ENCODE results near the gene PDZD2.

DNA sequence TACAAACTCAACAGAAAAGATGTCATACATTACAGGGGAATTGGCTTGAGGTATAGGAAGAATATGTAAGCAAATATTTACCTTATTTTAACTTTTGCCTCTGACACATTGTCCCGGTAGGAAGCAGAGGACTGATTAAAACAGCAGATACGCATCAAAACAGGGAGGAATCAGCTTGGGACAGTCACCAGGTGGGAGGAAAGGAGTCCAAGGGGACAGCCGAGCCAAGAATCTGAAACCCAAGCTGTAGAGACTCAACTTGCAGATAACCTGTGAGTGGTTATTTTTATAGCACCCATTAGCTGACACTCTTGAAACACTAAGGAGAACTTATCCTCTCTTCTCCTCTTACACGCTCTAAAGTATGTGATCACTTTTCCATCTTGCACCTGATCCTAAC, 22.3 kb downstream of the PDZD2 start:
- TF ChIP-seq, protein P1, sequence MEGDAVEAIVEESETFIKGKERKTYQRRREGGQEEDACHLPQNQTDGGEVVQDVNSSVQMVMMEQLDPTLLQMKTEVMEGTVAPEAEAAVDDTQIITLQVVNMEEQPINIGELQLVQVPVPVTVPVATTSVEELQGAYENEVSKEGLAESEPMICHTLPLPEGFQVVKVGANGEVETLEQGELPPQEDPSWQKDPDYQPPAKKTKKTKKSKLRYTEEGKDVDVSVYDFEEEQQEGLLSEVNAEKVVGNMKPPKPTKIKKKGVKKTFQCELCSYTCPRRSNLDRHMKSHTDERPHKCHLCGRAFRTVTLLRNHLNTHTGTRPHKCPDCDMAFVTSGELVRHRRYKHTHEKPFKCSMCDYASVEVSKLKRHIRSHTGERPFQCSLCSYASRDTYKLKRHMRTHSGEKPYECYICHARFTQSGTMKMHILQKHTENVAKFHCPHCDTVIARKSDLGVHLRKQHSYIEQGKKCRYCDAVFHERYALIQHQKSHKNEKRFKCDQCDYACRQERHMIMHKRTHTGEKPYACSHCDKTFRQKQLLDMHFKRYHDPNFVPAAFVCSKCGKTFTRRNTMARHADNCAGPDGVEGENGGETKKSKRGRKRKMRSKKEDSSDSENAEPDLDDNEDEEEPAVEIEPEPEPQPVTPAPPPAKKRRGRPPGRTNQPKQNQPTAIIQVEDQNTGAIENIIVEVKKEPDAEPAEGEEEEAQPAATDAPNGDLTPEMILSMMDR (conservative IDR thresholded peaks at IDR 0.05 in 1 of 2, IDR thresholded peaks at IDR 0.05 in 1 of 2; ENCODE audit: extremely low read depth in 1 of 2, insufficient read depth in 1 of 2, low read depth in 1 of 2, low read length in 2 of 2): no peak
- no peak for TF ChIP-seq EZH2 (IDR thresholded peaks at IDR 0.05; ENCODE audit: borderline replicate concordance, low read length)

All from mammary epithelial cell (primary cell).